Peyer's patch (tissue), 4 donors: ENCODE data around the gene GRIN3B. TPM values are rescaled to one million over a fixed set of nuclear protein-coding genes. Genes with fewer than 3 reads are reported as not detected.
A peak's percentile ranks its signal among the peaks of the same experiment; 100 is the strongest.

ENCODE experiments used
- DNase-seq, 3 donors: peaks; one replicate each; pipeline ENCODE4 v3.0.0-alpha.2; 2017 to 2019
- H3K27ac ChIP-seq, 4 donors: fragments of 200-600 bp; sonication (generic); one replicate each; pipeline ENCODE4 v1.5.1; 2016 to 2019
- H3K27me3 ChIP-seq, 2 donors: fragments of 200-600 bp; sonication (generic); one replicate each; pipeline ENCODE4 v1.5.1; 2019
- H3K36me3 ChIP-seq, 3 donors: fragments of 200-600 bp; sonication (generic); one replicate each; pipeline ENCODE4 v1.5.1; 2016 to 2019
- H3K4me1 ChIP-seq, 4 donors: fragments of 200-600 bp; sonication (generic); one replicate each; pipeline ENCODE4 v1.5.1; 2016 to 2019
- H3K4me3 ChIP-seq, 4 donors: fragments of 200-600 bp; sonication (generic); 1 replicate in 3 of 4; 2 replicates in 1 of 4; pipeline ENCODE4 v1.5.1; 2016 to 2019; ENCODE audit warnings: mild to moderate bottlenecking in 1 of 4
- H3K9me3 ChIP-seq, 4 donors: fragments of 200-600 bp; sonication (generic); one replicate each; pipeline ENCODE4 v1.5.1; 2016 to 2019; ENCODE audit warnings: mild to moderate bottlenecking in 1 of 4
- CTCF ChIP-seq, 6 experiments: fragments of 450-650 bp in 4 of 6; fragments of 200-600 bp in 2 of 6; sonication (generic) in 1 of 6; IDR thresholded peaks; one replicate each; pipeline ENCODE4 v1.5.1; 2017 to 2019; ENCODE audit warnings: antibody characterized with exemption in 6 of 6, mild to moderate bottlenecking in 3 of 6, moderate library complexity in 1 of 6
- POLR2A ChIP-seq, 2 donors: fragments of 450-650 bp; IDR thresholded peaks; one replicate each; pipeline ENCODE4 v1.5.1; 2017; ENCODE audit warnings: antibody characterized with exemption in 2 of 2, mild to moderate bottlenecking in 2 of 2, moderate library complexity in 2 of 2
- total RNA-seq, 4 donors: library from RNA; depleted of rRNA; stranded (reverse); fragments of >200 nt; gene quantifications; one replicate each; pipeline ENCODE4 v1.1.0, GENCODE V29; 2016

Gene GRIN3B
- total RNA-seq, 4 donors from 2014 or later, result not detected

GRCh38 chr19:1035998-1036621 is 35.9 kb downstream of the GRIN3B start:
- Histone ChIP-seq H3K36me3 (peaks cover 0 to 26% (median 0%) of the 10 kb centered on the region in 3 donors), H3K27ac (peak overlapping the region in 1 of 4 donors; percentile 88), H3K4me3 (no peak overlapping the region), H3K27me3 (no peaks in the 10 kb centered on the region), H3K4me1 (peaks cover 0 to 27% (median 14%) of the 10 kb centered on the region in 4 donors), H3K9me3 (no peaks in the 10 kb centered on the region)
- no peak for TF ChIP-seq CTCF (IDR thresholded peaks at IDR 0.05)
- no peak for TF ChIP-seq POLR2A (IDR thresholded peaks at IDR 0.05)
- no peak for DNase-seq

- Histone ChIP-seq H3K4me1 (peaks cover 3 to 42% (median 21%) of the 10 kb centered on the region in 4 donors), H3K27me3 (no peaks in the 10 kb centered on the region), H3K36me3 (peaks cover 0 to 16% (median 0%) of the 10 kb centered on the region in 3 donors), H3K27ac (peak overlapping the region; percentile 14 to 88 (median 70)), H3K4me3 (peak overlapping the region in 1 of 4 donors; percentile 15), H3K9me3 (no peaks in the 10 kb centered on the region)
- DNase-seq, result no peak
- TF ChIP-seq POLR2A (IDR thresholded peaks at IDR 0.05), result no peak
- TF ChIP-seq CTCF (IDR thresholded peaks at IDR 0.05), result no peak
These were observed 37.4 kb downstream of the GRIN3B start for GRCh38 chr19:1037621-1038064.

GRCh38 chr19:1038978-1039645 is 38.9 kb downstream of the GRIN3B start:
- DNase-seq, result no peak
- TF ChIP-seq POLR2A (IDR thresholded peaks at IDR 0.05) (no peak), CTCF (IDR thresholded peaks at IDR 0.05) (no peak)
- H3K36me3 ChIP-seq, result peaks cover 0 to 9% (median 0%) of the 10 kb centered on the region in 3 donors
- no peaks in the 10 kb centered on the region for H3K27me3 ChIP-seq
- H3K27ac ChIP-seq, result peak overlapping the region; percentile 14 to 88 (median 64)
- H3K9me3 ChIP-seq, result no peaks in the 10 kb centered on the region
- peaks cover 3 to 46% (median 21%) of the 10 kb centered on the region in 4 donors for H3K4me1 ChIP-seq
- H3K4me3 ChIP-seq, result peak overlapping the region in 2 of 4 donors; percentile 58 to 62

- TF ChIP-seq CTCF (IDR thresholded peaks at IDR 0.05) (peak in 1 of 6 experiments; percentile 21), POLR2A (IDR thresholded peaks at IDR 0.05) (peak; percentile 53 to 82)
These were observed 39.6 kb downstream of the GRIN3B start, which contains the start of gene ABCA7 for GRCh38 chr19:1039646-1040475. ABCA7 (plus strand) TSS chr19:1040107; CDS start chr19:1041362, 1,255 bp downstream.

More at GRCh38 chr19:1039646-1040475, 39.6 kb downstream of the GRIN3B start, which contains the start of gene ABCA7:
- peak; percentile 97 to 100 (median 100) for DNase-seq
- peaks cover 0 to 9% (median 0%) of the 10 kb centered on the region in 3 donors for H3K36me3 ChIP-seq
- no peaks in the 10 kb centered on the region for H3K27me3 ChIP-seq
- H3K9me3 ChIP-seq, result no peaks in the 10 kb centered on the region
- H3K27ac ChIP-seq, result peak within 1 kb of the TSS; percentile 42 to 88 (median 64)
- H3K4me3 ChIP-seq, result peak within 1 kb of the TSS; percentile 47 to 67 (median 60)
- peaks cover 3 to 46% (median 21%) of the 10 kb centered on the region in 4 donors for H3K4me1 ChIP-seq
